ENCODE data around the gene RNF144A. TPM values are rescaled to one million over a fixed set of nuclear protein-coding genes. Genes with fewer than 3 reads are reported as not detected.
"Not testable (repeated sequence)": the region's sequence is repeated elsewhere in the genome, so short reads cannot be mapped to it uniquely, and the experiment has no call there.

Gene RNF144A
- polyA plus RNA-seq, 3 donors from 2014 or later = 6.4 to 9.1 (median 7.7) TPM

GRCh38 chr2:6978991-6979390 lies 61.8 kb downstream of the RNF144A start:
- peaks cover 0 to 21% (median 19%) of the 10 kb centered on the region in 3 donors for H3K36me3 Mint-ChIP-seq
- H3K4me3 Mint-ChIP-seq = no peak overlapping the region
- no peaks in the 10 kb centered on the region for H3K9me3 Mint-ChIP-seq
- peaks cover 1 to 5% of the 10 kb centered on the region in 2 donors for H3K4me1 Mint-ChIP-seq
- DNase-seq = no peak
- H3K27me3 Mint-ChIP-seq (ENCODE audit: low read depth in 3 of 3) = peaks cover 0 to 2% (median 0%) of the 10 kb centered on the region in 3 donors
- peak overlapping the region in 2 of 6 donors; percentile 13 to 49 for H3K27ac Mint-ChIP-seq

DNA sequence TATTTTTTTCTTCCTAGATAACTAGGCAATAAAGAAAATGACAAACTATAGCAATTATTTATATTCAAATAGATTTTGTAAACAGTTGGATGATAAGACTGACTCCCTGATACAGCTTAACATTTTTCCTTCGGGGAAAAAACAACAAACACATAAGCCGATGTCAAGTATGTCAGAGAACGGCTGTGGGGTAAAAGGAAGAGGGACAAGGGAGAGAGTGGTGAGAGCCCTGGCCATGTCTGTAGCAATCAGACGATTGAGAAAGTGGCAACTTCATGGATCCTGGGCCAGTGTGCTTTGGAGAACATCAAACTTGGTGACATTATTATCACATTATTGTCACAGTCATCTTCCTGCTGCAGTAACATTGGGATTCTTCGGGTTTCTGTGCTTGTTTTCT lies 65.2 kb downstream of the RNF144A start:
- Mint-ChIP-seq H3K27me3 (ENCODE audit: low read depth in 3 of 3) (peaks cover 0 to 2% (median 0%) of the 10 kb centered on the region in 3 donors), H3K4me3 (no peak overlapping the region), H3K36me3 (peaks cover 0 to 22% (median 16%) of the 10 kb centered on the region in 3 donors), H3K27ac (no peak overlapping the region), H3K4me1 (peaks cover 10 to 29% of the 10 kb centered on the region in 2 donors), H3K9me3 (no peaks in the 10 kb centered on the region)
- DNase-seq = no peak

DNA sequence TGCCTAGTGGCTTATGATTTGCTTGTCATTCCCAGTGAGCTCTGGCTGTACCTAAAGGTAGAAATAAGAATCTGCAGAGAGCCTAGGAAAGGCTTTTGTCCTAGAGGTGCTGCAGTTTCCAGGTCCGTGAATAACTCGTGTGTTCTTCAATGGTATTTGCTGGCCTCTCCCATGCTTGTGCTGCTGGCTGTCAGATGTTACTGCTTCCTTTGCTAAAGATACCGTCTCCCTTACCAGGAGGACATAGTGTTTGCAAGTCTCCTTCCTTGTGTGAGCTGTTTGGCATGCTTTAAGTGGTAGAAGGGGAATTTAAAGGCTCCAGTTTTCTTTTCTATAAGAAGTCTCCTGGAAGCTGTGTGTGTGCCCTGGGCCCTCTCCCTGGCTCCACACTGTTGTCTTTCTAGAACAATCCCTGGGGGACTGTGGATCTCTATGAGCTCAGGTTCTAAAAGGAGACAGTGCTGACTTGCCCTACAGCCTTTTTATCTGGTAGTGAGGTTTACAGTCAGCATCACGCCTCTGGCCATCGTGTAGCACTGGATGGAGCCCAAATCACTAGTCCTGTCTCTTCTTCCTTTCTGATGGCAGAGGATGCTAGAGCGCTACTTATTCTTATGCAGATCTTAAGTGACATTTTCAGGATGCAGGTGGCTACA lies 65.8 kb downstream of the RNF144A start:
- H3K27me3 Mint-ChIP-seq (ENCODE audit: low read depth in 3 of 3) = peaks cover 0 to 2% (median 0%) of the 10 kb centered on the region in 3 donors
- no peaks in the 10 kb centered on the region for H3K9me3 Mint-ChIP-seq
- DNase-seq = no peak
- H3K36me3 Mint-ChIP-seq = peaks cover 0 to 22% (median 16%) of the 10 kb centered on the region in 3 donors
- H3K27ac Mint-ChIP-seq = no peak overlapping the region
- peaks cover 10 to 29% of the 10 kb centered on the region in 2 donors for H3K4me1 Mint-ChIP-seq
- no peak overlapping the region for H3K4me3 Mint-ChIP-seq

GRCh38 chr2:6986301-6986911 lies 69.2 kb downstream of the RNF144A start:
- H3K4me3 Mint-ChIP-seq = no peak overlapping the region
- H3K27me3 Mint-ChIP-seq (ENCODE audit: low read depth in 3 of 3) = no peaks in the 10 kb centered on the region
- H3K36me3 Mint-ChIP-seq = peaks cover 9 to 27% (median 12%) of the 10 kb centered on the region in 3 donors
- DNase-seq = no peak
- peak overlapping the region in 2 of 6 donors; percentile 28 to 29 for H3K27ac Mint-ChIP-seq
- peaks cover 10 to 24% of the 10 kb centered on the region in 2 donors for H3K4me1 Mint-ChIP-seq
- no peaks in the 10 kb centered on the region for H3K9me3 Mint-ChIP-seq

DNA sequence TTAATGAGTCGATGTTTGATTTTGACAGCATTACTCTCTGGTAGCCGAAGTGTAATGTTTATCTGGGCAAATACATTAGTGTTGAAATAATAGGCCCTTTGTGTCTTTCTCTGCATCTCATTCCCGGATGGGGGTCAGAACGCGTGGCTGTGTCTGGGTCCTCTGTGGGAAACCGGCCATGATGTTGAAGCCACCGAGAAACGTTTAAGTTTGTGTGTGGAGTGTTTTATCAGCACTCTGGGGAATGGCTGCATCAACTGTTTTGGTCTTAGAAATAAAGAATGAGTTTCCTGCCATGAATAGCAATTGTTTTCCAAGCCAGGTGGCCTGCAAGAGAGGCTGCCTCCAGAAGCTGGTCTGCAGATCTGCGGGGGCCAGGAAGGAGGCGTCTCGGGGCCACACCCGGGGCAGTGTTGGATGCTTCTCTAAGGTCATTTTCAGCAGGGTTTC lies 69.7 kb downstream of the RNF144A start:
- no peak for DNase-seq
- Mint-ChIP-seq H3K9me3 (no peaks in the 10 kb centered on the region), H3K4me1 (peaks cover 12 to 27% of the 10 kb centered on the region in 2 donors), H3K27me3 (ENCODE audit: low read depth in 3 of 3) (peaks cover 0 to under 1% (median 0%) of the 10 kb centered on the region in 3 donors), H3K27ac (peak overlapping the region in 2 of 6 donors; percentile 28 to 29), H3K4me3 (no peak overlapping the region), H3K36me3 (peaks cover 7 to 27% (median 12%) of the 10 kb centered on the region in 3 donors)

GRCh38 chr2:6990871-6991270 lies 73.7 kb downstream of the RNF144A start:
- peaks cover 11 to 32% (median 12%) of the 10 kb centered on the region in 3 donors for H3K36me3 Mint-ChIP-seq
- no peak overlapping the region for H3K4me3 Mint-ChIP-seq
- H3K27me3 Mint-ChIP-seq (ENCODE audit: low read depth in 3 of 3) = peaks cover 2 to 6% (median 2%) of the 10 kb centered on the region in 3 donors
- no peak for DNase-seq
- H3K27ac Mint-ChIP-seq = no peak overlapping the region
- peaks cover 9 to 19% of the 10 kb centered on the region in 2 donors for H3K4me1 Mint-ChIP-seq
- no peaks in the 10 kb centered on the region for H3K9me3 Mint-ChIP-seq

DNA sequence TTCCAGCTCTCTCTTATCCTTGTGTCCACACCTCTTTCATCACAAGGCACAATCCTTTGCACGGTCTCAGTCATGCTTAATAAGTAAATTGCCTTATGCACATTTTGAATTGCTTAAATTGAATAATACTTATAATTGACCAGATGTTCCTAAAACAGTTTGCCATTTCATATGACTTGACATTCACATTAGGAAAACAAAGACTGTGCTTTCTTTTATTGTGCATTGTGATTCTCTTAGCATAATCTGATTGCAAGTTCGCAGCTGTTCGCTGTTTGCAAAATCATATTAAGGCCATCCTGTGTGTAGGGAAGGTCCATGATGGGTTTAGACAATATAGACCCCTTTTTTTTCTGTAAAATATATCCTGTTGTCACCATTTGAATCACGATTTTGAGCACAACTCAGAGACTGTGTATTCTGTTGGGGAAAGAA lies 75.6 kb downstream of the RNF144A start:
- Mint-ChIP-seq H3K27ac (no peak overlapping the region), H3K36me3 (peaks cover 11 to 32% (median 12%) of the 10 kb centered on the region in 3 donors), H3K27me3 (ENCODE audit: low read depth in 3 of 3) (peaks cover 2 to 6% (median 2%) of the 10 kb centered on the region in 3 donors), H3K4me1 (peaks cover 6 to 11% of the 10 kb centered on the region in 2 donors), H3K4me3 (no peak overlapping the region), H3K9me3 (no peaks in the 10 kb centered on the region)
- no peak for DNase-seq

- Mint-ChIP-seq H3K4me1 (peaks cover 9 to 16% of the 10 kb centered on the region in 2 donors), H3K4me3 (no peak overlapping the region), H3K9me3 (no peaks in the 10 kb centered on the region), H3K27ac (peak overlapping the region in 1 of 6 donors; percentile 2), H3K36me3 (peaks cover 11 to 32% (median 12%) of the 10 kb centered on the region in 3 donors), H3K27me3 (ENCODE audit: low read depth in 3 of 3) (peaks cover 2 to 6% (median 2%) of the 10 kb centered on the region in 3 donors)
- DNase-seq = no peak
Measured at GRCh38 chr2:6993229-6993640, 76.0 kb downstream of the RNF144A start.

GRCh38 chr2:6993936-6994335 lies 76.7 kb downstream of the RNF144A start:
- DNase-seq = no peak
- Mint-ChIP-seq H3K27me3 (ENCODE audit: low read depth in 3 of 3) (peaks cover 2 to 6% (median 2%) of the 10 kb centered on the region in 3 donors), H3K4me1 (peaks cover 16 to 23% of the 10 kb centered on the region in 2 donors), H3K9me3 (no peaks in the 10 kb centered on the region), H3K27ac (no peak overlapping the region), H3K36me3 (peaks cover 11 to 32% (median 12%) of the 10 kb centered on the region in 3 donors), H3K4me3 (no peak overlapping the region)

GRCh38 chr2:6994536-6995128 lies 77.4 kb downstream of the RNF144A start:
- Mint-ChIP-seq H3K27me3 (ENCODE audit: low read depth in 3 of 3) (peaks cover 2 to 9% (median 2%) of the 10 kb centered on the region in 3 donors), H3K27ac (no peak overlapping the region), H3K9me3 (no peaks in the 10 kb centered on the region), H3K4me3 (no peak overlapping the region), H3K4me1 (peaks cover 23 to 30% of the 10 kb centered on the region in 2 donors), H3K36me3 (peaks cover 7 to 26% (median 11%) of the 10 kb centered on the region in 3 donors)
- no peak for DNase-seq

- no peak overlapping the region for H3K27ac Mint-ChIP-seq
Measured at GRCh38 chr2:6995391-6996097, 78.3 kb downstream of the RNF144A start.

GRCh38 chr2:6999211-6999877 lies 82.1 kb downstream of the RNF144A start:
- H3K36me3 Mint-ChIP-seq = peaks cover 0 to 5% (median 2%) of the 10 kb centered on the region in 3 donors
- peak; percentile 14 to 52 (median 43) for DNase-seq
- H3K4me3 Mint-ChIP-seq = peak overlapping the region; percentile 72 to 87 (median 81)
- H3K4me1 Mint-ChIP-seq = peaks cover 37 to 41% of the 10 kb centered on the region in 2 donors
- H3K27ac Mint-ChIP-seq = peak overlapping the region; percentile 74 to 96 (median 92)
- no peaks in the 10 kb centered on the region for H3K9me3 Mint-ChIP-seq
- H3K27me3 Mint-ChIP-seq (ENCODE audit: low read depth in 3 of 3) = peaks cover 0 to 3% (median 2%) of the 10 kb centered on the region in 3 donors

More at GRCh38 chr2:6995391-6996097, 78.3 kb downstream of the RNF144A start:
- Mint-ChIP-seq H3K4me1 (peaks cover 32 to 39% of the 10 kb centered on the region in 2 donors), H3K36me3 (peaks cover 5 to 20% (median 10%) of the 10 kb centered on the region in 3 donors), H3K9me3 (no peaks in the 10 kb centered on the region), H3K27me3 (ENCODE audit: low read depth in 3 of 3) (peaks cover 2 to 9% (median 2%) of the 10 kb centered on the region in 3 donors), H3K4me3 (no peak overlapping the region)
- no peak for DNase-seq

GRCh38 chr2:7001395-7001794 lies 84.2 kb downstream of the RNF144A start:
- not testable (repeated sequence) for H3K4me3 Mint-ChIP-seq; H3K9me3 Mint-ChIP-seq; H3K27me3 Mint-ChIP-seq (ENCODE audit: low read depth in 3 of 3); H3K27ac Mint-ChIP-seq; H3K36me3 Mint-ChIP-seq; DNase-seq
- peaks cover 37 to 41% of the 10 kb centered on the region in 2 donors for H3K4me1 Mint-ChIP-seq

Data from immature natural killer cell (primary cell).